ENCODE results near the gene LMAN2L.

The LMAN2L gene, protein sequence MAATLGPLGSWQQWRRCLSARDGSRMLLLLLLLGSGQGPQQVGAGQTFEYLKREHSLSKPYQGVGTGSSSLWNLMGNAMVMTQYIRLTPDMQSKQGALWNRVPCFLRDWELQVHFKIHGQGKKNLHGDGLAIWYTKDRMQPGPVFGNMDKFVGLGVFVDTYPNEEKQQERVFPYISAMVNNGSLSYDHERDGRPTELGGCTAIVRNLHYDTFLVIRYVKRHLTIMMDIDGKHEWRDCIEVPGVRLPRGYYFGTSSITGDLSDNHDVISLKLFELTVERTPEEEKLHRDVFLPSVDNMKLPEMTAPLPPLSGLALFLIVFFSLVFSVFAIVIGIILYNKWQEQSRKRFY

DNA sequence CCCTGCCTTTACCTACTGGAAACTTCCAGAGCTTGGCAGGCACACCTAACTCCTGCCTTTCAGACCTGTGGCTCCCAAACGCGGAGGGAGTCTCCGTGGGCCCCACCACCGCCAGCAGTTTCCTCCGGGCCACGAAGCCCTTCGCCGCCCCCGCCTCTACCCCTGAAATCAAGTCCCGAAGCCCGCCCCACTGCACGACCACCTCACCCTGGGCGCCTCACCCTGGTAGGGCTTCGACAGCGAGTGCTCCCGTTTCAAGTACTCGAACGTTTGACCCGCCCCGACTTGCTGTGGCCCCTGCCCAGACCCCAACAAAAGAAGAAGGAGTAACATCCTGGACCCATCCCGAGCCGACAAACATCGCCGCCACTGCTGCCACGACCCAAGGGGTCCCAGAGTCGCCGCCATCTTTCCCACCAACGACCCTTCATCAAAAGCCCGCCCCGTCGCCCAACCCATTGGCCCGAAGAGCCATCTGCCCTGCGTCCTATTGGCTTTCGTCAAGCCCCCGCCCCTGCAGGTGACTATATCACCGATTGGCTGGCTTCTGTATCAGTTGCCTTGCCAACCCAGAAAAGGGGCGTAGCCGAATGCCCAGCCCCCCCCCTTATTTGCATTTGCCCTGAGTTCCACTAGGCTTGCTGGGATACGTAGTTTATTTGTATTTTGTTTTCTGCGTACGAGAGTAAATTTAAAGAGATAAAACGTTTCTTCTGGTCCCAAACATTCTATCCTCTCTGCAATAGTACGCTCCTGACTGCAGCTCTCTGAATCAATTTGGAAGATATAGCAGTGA, at the start of gene LMAN2L:
Gene LMAN2L, minus strand, starts transcription at position 432 of the 796 bp plus-strand sequence. Its CDS starts 24 bp downstream, at position 408.
- peak; percentile 99 for DNase-seq (ENCODE audit: low spot score)
- TF ChIP-seq, protein P1, sequence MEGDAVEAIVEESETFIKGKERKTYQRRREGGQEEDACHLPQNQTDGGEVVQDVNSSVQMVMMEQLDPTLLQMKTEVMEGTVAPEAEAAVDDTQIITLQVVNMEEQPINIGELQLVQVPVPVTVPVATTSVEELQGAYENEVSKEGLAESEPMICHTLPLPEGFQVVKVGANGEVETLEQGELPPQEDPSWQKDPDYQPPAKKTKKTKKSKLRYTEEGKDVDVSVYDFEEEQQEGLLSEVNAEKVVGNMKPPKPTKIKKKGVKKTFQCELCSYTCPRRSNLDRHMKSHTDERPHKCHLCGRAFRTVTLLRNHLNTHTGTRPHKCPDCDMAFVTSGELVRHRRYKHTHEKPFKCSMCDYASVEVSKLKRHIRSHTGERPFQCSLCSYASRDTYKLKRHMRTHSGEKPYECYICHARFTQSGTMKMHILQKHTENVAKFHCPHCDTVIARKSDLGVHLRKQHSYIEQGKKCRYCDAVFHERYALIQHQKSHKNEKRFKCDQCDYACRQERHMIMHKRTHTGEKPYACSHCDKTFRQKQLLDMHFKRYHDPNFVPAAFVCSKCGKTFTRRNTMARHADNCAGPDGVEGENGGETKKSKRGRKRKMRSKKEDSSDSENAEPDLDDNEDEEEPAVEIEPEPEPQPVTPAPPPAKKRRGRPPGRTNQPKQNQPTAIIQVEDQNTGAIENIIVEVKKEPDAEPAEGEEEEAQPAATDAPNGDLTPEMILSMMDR (IDR thresholded peaks at IDR 0.05): no peak
- Histone ChIP-seq H3K27ac (peak within 1 kb of the TSS; percentile 49 to 81), H3K4me3 (peak within 1 kb of the TSS; percentile 90)

DNA sequence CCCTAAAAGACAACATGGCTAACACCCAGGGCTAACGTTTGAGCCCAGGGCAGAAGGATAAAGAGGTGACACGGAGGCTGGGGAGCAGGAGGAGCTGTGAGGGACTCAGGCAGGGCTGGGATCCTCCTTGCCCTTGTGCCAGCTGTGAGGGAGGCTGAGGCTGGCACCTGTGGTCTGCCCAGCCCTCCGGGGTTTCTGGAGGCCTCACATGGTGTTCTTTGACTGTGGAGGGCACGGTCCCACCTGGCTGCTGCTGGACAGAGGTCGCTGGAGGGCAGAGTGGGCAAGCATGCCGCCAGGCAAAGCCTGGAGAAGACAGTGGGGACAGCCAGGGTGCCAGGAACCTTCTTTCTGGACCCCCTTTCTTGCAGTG, 49.4 kb upstream of the LMAN2L start:
- no peak overlapping the region for H3K4me3 ChIP-seq
- TF ChIP-seq, protein P1 (IDR thresholded peaks at IDR 0.05): no peak
- H3K27ac ChIP-seq: no peak overlapping the region
- DNase-seq (ENCODE audit: low spot score): no peak

DNA sequence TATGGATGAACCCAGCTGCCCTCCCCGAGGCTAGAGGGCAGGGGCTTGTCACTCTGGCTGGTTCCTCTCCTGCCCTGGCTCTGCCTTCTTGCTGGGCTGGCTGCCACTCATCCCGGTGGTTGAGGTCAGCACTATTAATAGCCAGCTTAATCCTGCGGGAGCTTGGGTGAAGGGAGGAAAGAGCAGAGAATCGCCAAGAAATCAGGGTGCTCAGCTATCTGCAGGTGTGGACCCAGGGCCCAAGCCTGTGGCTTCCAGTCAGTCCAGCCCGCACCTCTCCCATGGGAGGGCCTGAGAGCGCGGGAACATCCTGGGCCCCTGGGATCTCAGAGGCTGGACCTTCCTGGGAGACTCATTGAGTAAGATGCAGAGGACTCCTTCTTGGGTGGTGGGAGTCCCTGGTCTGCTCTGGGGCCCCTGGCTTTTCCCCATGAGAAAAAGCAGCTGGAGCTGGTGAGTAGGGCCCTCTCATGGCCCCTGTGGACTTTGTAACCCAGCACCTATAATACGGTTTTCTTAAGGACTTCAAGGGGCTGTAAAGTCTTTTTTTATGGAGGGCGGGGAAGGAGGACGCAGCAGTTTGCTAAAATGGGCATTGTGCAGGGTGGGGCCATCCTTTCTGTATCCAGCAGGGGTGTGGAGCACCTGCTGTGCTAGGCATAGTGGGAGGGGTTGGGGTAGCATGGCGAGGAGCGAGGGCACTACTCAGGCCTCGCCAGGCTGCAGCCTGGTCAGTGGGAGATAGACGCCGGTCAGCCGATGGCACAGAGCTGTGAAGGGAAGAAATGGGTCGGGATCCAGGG, 48.8 kb upstream of the LMAN2L start:
- peak overlapping the region; percentile 46 to 63 for H3K27ac ChIP-seq
- DNase-seq (ENCODE audit: low spot score): no peak
- H3K4me3 ChIP-seq: no peak overlapping the region
- TF ChIP-seq, protein P1 (IDR thresholded peaks at IDR 0.05): no peak

DNA sequence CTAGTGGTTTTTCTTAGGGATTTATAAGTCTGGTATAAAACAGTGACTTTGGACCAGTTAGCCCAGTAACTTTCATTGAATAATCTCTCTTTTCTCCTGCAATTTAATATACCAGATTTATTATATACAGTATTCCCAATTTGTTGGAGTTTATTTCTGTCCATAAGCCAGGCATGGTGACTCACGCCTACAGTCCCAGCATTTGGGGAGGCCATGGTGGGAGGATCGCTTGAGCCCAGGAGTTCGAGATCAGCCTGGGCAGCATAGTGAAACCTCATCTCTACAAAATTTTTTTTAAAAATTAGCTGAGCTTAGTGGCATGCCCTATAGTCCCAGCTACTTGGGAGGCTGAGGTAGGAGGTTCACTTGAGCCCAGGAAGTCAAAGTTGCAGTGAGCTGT, 47.5 kb upstream of the LMAN2L start:
- TF ChIP-seq, protein P1 (IDR thresholded peaks at IDR 0.05): no peak
- Histone ChIP-seq H3K27ac (no peak overlapping the region), H3K4me3 (no peak overlapping the region)
- no peak for DNase-seq (ENCODE audit: low spot score)

DNA sequence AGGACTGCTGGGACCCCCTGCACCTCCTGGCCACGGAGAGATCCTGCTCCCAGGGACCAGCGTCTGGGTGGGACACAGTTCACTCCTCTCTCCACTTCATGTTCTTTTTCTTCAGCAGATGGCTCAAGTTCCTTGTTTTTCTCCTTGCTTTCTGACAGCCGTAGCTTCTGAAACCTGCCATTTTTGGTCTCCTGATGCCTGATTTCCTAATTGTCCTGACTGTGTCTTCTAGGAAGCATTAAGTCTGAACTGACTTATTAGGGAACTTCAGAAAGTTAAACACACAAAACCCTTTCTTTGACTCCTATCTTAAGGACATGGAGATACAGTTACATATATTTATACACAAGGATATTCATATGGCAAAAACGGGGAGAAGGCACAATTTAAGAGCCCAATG, 43.5 kb upstream of the LMAN2L start:
- no peak for DNase-seq (ENCODE audit: low spot score)
- TF ChIP-seq, protein P1 (IDR thresholded peaks at IDR 0.05): no peak
- Histone ChIP-seq H3K4me3 (no peak overlapping the region), H3K27ac (no peak overlapping the region)

DNA sequence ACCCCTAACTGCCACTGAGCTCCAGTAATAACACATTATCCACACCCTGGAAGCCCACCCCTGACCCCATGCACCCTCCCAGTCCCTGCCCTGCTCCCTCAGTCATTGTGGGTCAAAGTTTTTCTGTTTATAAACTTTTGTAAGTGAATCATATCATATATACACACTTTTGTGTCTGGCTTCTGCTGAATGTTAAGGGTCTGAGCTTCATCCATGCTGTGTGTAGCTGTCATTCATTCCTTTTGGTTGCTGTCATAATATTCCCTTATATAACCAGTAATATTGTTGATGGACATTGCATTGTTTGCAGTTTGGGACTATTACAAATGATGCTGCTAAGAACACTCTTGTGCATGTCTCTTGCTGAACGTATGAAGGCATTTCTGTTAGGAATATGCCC, 35.3 kb upstream of the LMAN2L start:
- no peak overlapping the region for H3K27ac ChIP-seq
- no peak for DNase-seq (ENCODE audit: low spot score)
- TF ChIP-seq, protein P1 (IDR thresholded peaks at IDR 0.05): no peak
- no peak overlapping the region for H3K4me3 ChIP-seq

All from coronary artery (tissue), 2 donors.